Ishikawa (cell line): ENCODE results near the gene ADCYAP1.

Experiments
- CEBPB ChIP-seq: IDR thresholded peaks from 2 replicates; pipeline ENCODE4 v1.6.1; 2012
- CREB1 ChIP-seq: IDR thresholded peaks from 2 replicates; pipeline ENCODE4 v1.6.1; 2012; ENCODE audit warnings: low read depth
- EGR1 ChIP-seq: IDR thresholded peaks from 2 replicates; pipeline ENCODE4 v1.6.1; 2012
- EP300 ChIP-seq: IDR thresholded peaks from 2 replicates; pipeline ENCODE4 v1.6.1; 2012; ENCODE audit warnings: borderline replicate concordance
- FOXM1 ChIP-seq: IDR thresholded peaks from 2 replicates; pipeline ENCODE4 v1.6.1; 2012; ENCODE audit warnings: low read depth, borderline replicate concordance
- MAX ChIP-seq: IDR thresholded peaks from 2 replicates; pipeline ENCODE4 v1.6.1; 2012
- NFIC ChIP-seq: IDR thresholded peaks from 2 replicates; pipeline ENCODE4 v1.6.1; 2012
- RAD21 ChIP-seq: IDR thresholded peaks from 2 replicates; pipeline ENCODE4 v1.6.1; 2012; ENCODE audit warnings: low read depth
- REST ChIP-seq: IDR thresholded peaks from 2 replicates; pipeline ENCODE4 v1.6.1; 2012; ENCODE audit warnings: low read depth, mild to moderate bottlenecking
- TAF1 ChIP-seq: IDR thresholded peaks from 2 replicates; pipeline ENCODE4 v1.6.1; 2012; ENCODE audit warnings: low read depth, mild to moderate bottlenecking
- TCF12 ChIP-seq: IDR thresholded peaks from 2 replicates; pipeline ENCODE4 v1.6.1; 2012; ENCODE audit warnings: low read depth
- TEAD4 ChIP-seq: IDR thresholded peaks from 2 replicates; pipeline ENCODE4 v1.6.1; 2012
- YY1 ChIP-seq: IDR thresholded peaks from 2 replicates; pipeline ENCODE4 v1.6.1; 2012; ENCODE audit warnings: low read depth
- ZBTB7A ChIP-seq: IDR thresholded peaks from 2 replicates; pipeline ENCODE4 v1.6.1; 2012; ENCODE audit warnings: low read depth
- TF ChIP-seq, protein P1 (sequence below): IDR thresholded peaks from 2 replicates; pipeline ENCODE4 v1.6.1; 2012

The ADCYAP1 gene

DNA sequence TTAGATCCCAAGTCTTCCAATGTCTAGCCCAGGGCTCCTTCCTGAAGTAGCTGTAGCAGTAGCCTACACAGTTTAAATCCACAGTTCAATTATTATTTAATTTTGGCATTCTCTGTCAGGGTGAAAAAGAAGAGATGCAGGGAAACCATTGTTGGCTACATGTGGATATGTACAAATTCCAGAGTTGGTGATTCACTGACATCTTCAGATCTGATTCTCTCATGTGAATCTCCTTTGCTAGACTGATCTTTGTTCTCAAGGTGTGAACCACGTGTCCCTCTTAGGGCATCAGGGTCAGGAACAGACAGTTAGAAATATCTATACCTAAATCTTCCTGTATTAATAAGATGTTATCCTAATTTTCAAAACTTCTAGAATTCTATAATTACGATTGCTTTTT is 36.7 kb downstream of the ADCYAP1 start:
- TF ChIP-seq CEBPB (no peak), TAF1 (no peak), NFIC (no peak), YY1 (no peak), EP300 (no peak), RAD21 (no peak), FOXM1 (no peak), REST (no peak), CREB1 (no peak)
- TF ChIP-seq, protein P1, sequence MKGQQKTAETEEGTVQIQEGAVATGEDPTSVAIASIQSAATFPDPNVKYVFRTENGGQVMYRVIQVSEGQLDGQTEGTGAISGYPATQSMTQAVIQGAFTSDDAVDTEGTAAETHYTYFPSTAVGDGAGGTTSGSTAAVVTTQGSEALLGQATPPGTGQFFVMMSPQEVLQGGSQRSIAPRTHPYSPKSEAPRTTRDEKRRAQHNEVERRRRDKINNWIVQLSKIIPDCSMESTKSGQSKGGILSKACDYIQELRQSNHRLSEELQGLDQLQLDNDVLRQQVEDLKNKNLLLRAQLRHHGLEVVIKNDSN = no peak

DNA sequence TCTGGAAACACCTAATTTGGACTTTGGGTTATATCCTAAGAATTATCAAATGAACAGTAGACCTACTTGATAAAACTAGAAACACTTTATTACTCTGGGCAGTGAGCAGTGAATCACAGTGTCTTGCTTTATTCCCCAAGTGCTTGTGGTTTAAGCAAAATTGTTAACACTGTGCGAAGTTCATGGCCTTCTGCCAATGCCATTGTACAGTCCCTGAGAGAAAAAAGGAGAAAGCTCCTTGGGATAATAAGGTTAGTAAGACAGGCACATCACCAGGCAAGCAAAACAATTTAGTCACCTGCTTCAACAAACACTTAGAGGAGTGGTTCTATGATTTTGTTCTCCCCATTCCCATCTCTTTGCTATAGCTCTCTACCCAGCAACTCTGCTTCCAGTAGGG is 39.8 kb downstream of the ADCYAP1 start:
- TF ChIP-seq, protein P1 = no peak
- TF ChIP-seq TCF12 = no peak
- no peak for TF ChIP-seq YY1
- TF ChIP-seq ZBTB7A = no peak
- TF ChIP-seq REST = no peak
- no peak for TF ChIP-seq CREB1
- no peak for TF ChIP-seq EGR1
- TF ChIP-seq CEBPB = no peak
- no peak for TF ChIP-seq MAX
- no peak for TF ChIP-seq EP300

DNA sequence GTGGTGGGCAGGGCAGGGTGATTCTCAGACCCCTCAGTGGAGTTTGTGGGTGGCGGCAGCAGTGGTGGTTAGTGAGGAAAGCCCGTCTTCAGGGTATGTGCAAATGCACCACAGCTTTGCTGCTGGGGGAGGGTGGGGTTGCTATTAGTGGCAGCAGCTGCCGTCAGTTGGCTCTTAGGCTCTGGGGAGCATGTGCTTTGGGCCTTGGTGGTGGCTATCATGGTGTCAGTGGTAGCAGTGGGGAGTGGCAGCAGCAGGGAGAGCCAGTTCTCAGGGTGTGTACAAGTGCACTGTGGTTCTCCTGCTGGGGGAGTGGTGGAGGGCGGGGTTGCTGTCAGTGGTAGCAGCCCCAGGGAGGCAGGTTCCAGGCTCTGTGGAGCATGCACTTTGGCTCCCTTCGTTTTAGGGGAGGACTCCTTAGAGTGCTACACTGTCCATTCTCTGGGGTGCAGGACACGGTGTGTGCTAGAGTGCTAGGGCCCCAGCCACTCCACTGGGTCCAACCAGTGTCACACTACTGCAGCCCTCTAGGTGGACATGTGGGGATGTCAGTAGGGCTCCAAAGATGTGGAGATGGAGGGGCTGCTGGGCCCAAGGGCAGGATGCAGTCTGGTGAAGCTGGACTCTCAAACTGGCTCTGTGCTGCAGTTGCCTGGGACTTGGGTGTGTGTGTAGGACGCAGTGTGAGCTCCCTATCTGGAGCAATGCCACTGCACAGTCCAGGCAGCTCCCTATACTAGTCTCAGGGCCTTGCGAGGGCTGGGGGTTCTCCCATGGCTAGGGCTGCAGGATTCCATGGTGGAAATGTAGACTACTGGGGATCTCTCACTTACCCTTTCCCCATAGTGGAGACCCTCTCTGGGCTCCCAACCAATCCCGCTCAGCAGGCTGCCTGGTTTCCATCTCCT is 45.3 kb downstream of the ADCYAP1 start:
- TF ChIP-seq MAX = no peak
- no peak for TF ChIP-seq ZBTB7A
- no peak for TF ChIP-seq CREB1
- no peak for TF ChIP-seq EP300
- TF ChIP-seq TAF1 = no peak
- no peak for TF ChIP-seq FOXM1
- TF ChIP-seq YY1 = no peak
- TF ChIP-seq, protein P1 = no peak
- no peak for TF ChIP-seq TCF12
- TF ChIP-seq REST = no peak
- no peak for TF ChIP-seq NFIC
- no peak for TF ChIP-seq TEAD4
- no peak for TF ChIP-seq RAD21
- TF ChIP-seq EGR1 = no peak
- no peak for TF ChIP-seq CEBPB
